ENCODE data around the gene LAG3. TPM values are rescaled to one million over a fixed set of nuclear protein-coding genes. Genes with fewer than 3 reads are reported as not detected.

LAG3 gene
- total and polyA plus RNA-seq, 2 donors from 2014 or later: 1.3 TPM; not detected in 1

- no peak overlapping the region for H3K27ac ChIP-seq (ENCODE audit: low read depth in 2 of 2, low read length in 2 of 2)
- no peak overlapping the region for H3K4me3 ChIP-seq (ENCODE audit: low read length in 3 of 3)
- FAIRE-seq: no peak
- no peak overlapping the region for H3K9ac ChIP-seq (ENCODE audit: low read length in 3 of 3)
- no peak for DNase-seq
- intact Hi-C loops (cut with DNase I): no loop called here
- peaks cover 0 to 12% (median 10%) of the 10 kb centered on the region in 3 donors for H3K4me1 ChIP-seq (ENCODE audit: control insufficient read depth in 2 of 3, insufficient read depth in 2 of 3, low read depth in 1 of 3, low read length in 3 of 3)
- no peak for TF ChIP-seq CTCF (IDR thresholded peaks at IDR 0.05; ENCODE audit: borderline replicate concordance, extremely low read depth, insufficient read depth)
- no peaks in the 10 kb centered on the region for H3K9me3 ChIP-seq (ENCODE audit: control insufficient read depth in 2 of 3, insufficient read depth in 1 of 3, low read length in 3 of 3)
- H3K27me3 ChIP-seq (ENCODE audit: control insufficient read depth, insufficient read depth, low read length): no peaks in the 10 kb centered on the region
- H3K36me3 ChIP-seq (ENCODE audit: control insufficient read depth in 2 of 3, insufficient read depth in 3 of 3, low read length in 3 of 3): peaks cover 0 to 4% (median 2%) of the 10 kb centered on the region in 3 donors
Observed at GRCh38 chr12:6774499-6775062, 2.3 kb downstream of the LAG3 start.

- no peak overlapping the region for H3K9ac ChIP-seq (ENCODE audit: low read length in 3 of 3)
- FAIRE-seq (no peak), DNase-seq (no peak)
- no peak overlapping the region for H3K27ac ChIP-seq (ENCODE audit: low read depth in 2 of 2, low read length in 2 of 2)
- no peak overlapping the region for H3K4me3 ChIP-seq (ENCODE audit: low read length in 3 of 3)
- no peaks in the 10 kb centered on the region for H3K27me3 ChIP-seq (ENCODE audit: control insufficient read depth, insufficient read depth, low read length)
- intact Hi-C loops (cut with DNase I): no loop called here
- H3K36me3 ChIP-seq (ENCODE audit: control insufficient read depth in 2 of 3, insufficient read depth in 3 of 3, low read length in 3 of 3): peaks cover 0 to 4% (median 2%) of the 10 kb centered on the region in 3 donors
- H3K4me1 ChIP-seq (ENCODE audit: control insufficient read depth in 2 of 3, insufficient read depth in 2 of 3, low read depth in 1 of 3, low read length in 3 of 3): peaks cover 0 to 15% (median 12%) of the 10 kb centered on the region in 3 donors
- no peak for TF ChIP-seq CTCF (IDR thresholded peaks at IDR 0.05; ENCODE audit: borderline replicate concordance, extremely low read depth, insufficient read depth)
- no peaks in the 10 kb centered on the region for H3K9me3 ChIP-seq (ENCODE audit: control insufficient read depth in 2 of 3, insufficient read depth in 1 of 3, low read length in 3 of 3)
Observed at GRCh38 chr12:6775185-6776174, 3.2 kb downstream of the LAG3 start.

GRCh38 chr12:6777386-6777785 lies 5.1 kb downstream of the LAG3 start:
- no peaks in the 10 kb centered on the region for H3K27me3 ChIP-seq (ENCODE audit: control insufficient read depth, insufficient read depth, low read length)
- intact Hi-C loops (cut with DNase I): no loop called here
- H3K27ac ChIP-seq (ENCODE audit: low read depth in 2 of 2, low read length in 2 of 2): no peak overlapping the region
- DNase-seq (no peak), FAIRE-seq (no peak)
- peaks cover 0 to 15% (median 10%) of the 10 kb centered on the region in 3 donors for H3K4me1 ChIP-seq (ENCODE audit: control insufficient read depth in 2 of 3, insufficient read depth in 2 of 3, low read depth in 1 of 3, low read length in 3 of 3)
- no peak overlapping the region for H3K9ac ChIP-seq (ENCODE audit: low read length in 3 of 3)
- no peak for TF ChIP-seq CTCF (IDR thresholded peaks at IDR 0.05; ENCODE audit: borderline replicate concordance, extremely low read depth, insufficient read depth)
- H3K36me3 ChIP-seq (ENCODE audit: control insufficient read depth in 2 of 3, insufficient read depth in 3 of 3, low read length in 3 of 3): no peaks in the 10 kb centered on the region
- H3K9me3 ChIP-seq (ENCODE audit: control insufficient read depth in 2 of 3, insufficient read depth in 1 of 3, low read length in 3 of 3): no peaks in the 10 kb centered on the region
- H3K4me3 ChIP-seq (ENCODE audit: low read length in 3 of 3): no peak overlapping the region
